Esophagus squamous epithelium (tissue), 5 donors: ENCODE results near the gene DENND5B. TPM values are rescaled to one million over a fixed set of nuclear protein-coding genes. Genes with fewer than 3 reads are reported as not detected.
"Not testable (repeated sequence)": the region's sequence is repeated elsewhere in the genome, so short reads cannot be mapped to it uniquely, and the experiment has no call there.

Source experiments
- DNase-seq: peaks from one replicate; lab custom pipeline; 2025; lab: John Stamatoyannopoulos, UW
- H3K27ac ChIP-seq, 4 donors: fragments of 200-600 bp; sonication (generic); one replicate each; pipeline ENCODE4 v1.5.1; 2016 to 2019; ENCODE audit warnings: mild to moderate bottlenecking in 1 of 4
- H3K27me3 ChIP-seq, 4 donors: fragments of 200-600 bp; sonication (generic); 1 replicate in 3 of 4; 2 replicates in 1 of 4; pipeline versions ENCODE4 v1.5.1 to v1.6.0; 2017 to 2021; ENCODE audit warnings: antibody characterized with exemption in 1 of 4
- H3K36me3 ChIP-seq, 3 donors: fragments of 200-600 bp; sonication (generic); one replicate each; pipeline ENCODE4 v1.5.1; 2016 to 2019
- H3K4me1 ChIP-seq, 3 donors: fragments of 200-600 bp; sonication (generic); one replicate each; pipeline ENCODE4 v1.5.1; 2017 to 2019
- H3K4me3 ChIP-seq, 4 donors: fragments of 200-600 bp; sonication (generic); 1 replicate in 3 of 4; 2 replicates in 1 of 4; pipeline ENCODE4 v1.5.1; 2016 to 2019; ENCODE audit warnings: mild to moderate bottlenecking in 2 of 4, moderate library complexity in 1 of 4
- H3K9me3 ChIP-seq, 3 donors: fragments of 200-600 bp; sonication (generic); one replicate each; pipeline ENCODE4 v1.5.1; 2016 to 2019
- POLR2A ChIP-seq, 4 donors: fragments of 450-650 bp; IDR thresholded peaks; one replicate each; pipeline ENCODE4 v1.6.1; 2017; ENCODE audit warnings: antibody characterized with exemption in 4 of 4, mild to moderate bottlenecking in 4 of 4, moderate library complexity in 3 of 4
- WGBS, 2 donors: methylation state at CpG; one replicate each; pipeline ENCODE4 v1.1.5; 2018; 5-methylcytosine and 5-hydroxymethylcytosine counted together
- intact Hi-C: fragments of 100-400 bp; cut with DNase I; formaldehyde crosslinking; loops from one replicate; pipeline ENCODE4 v1.15.0; 2022
- total RNA-seq, 4 donors: library from RNA; depleted of rRNA; stranded (reverse); fragments of >200 nt; gene quantifications; one replicate each; pipeline ENCODE4 v1.1.0, GENCODE V29; 2016
- TF ChIP-seq, protein P1 (sequence below), 6 experiments: fragments of 450-650 bp in 4 of 6; fragments of 200-600 bp in 2 of 6; sonication (generic) in 2 of 6; IDR thresholded peaks; one replicate each; pipeline ENCODE4 v1.5.1; 2016 to 2019; ENCODE audit warnings: antibody characterized with exemption in 6 of 6, mild to moderate bottlenecking in 4 of 6, moderate library complexity in 4 of 6
- donor health status: DM: yes; HTN: yes; CAD: no.

Gene DENND5B
- total RNA-seq, 4 donors from 2014 or later = 0.38 to 5.3 (median 1.5) TPM

DNA sequence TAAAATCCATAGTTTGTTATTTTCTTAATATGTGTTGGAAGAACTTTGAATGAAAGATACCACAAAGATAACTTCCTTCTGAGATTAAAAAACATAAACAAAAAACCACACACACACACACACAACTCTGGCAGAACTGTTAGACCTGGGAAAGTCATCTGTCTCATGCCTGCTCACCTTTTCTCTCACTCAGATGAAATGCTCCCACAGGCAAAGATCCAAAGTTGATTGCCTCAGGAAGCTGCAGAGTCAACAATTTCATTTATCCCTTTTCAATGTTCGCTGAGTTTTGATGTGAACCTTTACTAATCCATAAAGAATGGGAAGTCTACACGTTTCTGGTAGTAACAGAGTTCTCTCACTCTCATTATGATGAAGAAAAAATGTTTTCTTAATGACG is 112.0 kb downstream of the DENND5B start:
- Histone ChIP-seq H3K9me3 (no peaks in the 10 kb centered on the region), H3K27me3 (no peaks in the 10 kb centered on the region), H3K36me3 (no peaks in the 10 kb centered on the region), H3K27ac (no peak overlapping the region), H3K4me1 (no peaks in the 10 kb centered on the region), H3K4me3 (no peak overlapping the region)
- TF ChIP-seq POLR2A (IDR thresholded peaks at IDR 0.05) = no peak
- TF ChIP-seq, protein P1, sequence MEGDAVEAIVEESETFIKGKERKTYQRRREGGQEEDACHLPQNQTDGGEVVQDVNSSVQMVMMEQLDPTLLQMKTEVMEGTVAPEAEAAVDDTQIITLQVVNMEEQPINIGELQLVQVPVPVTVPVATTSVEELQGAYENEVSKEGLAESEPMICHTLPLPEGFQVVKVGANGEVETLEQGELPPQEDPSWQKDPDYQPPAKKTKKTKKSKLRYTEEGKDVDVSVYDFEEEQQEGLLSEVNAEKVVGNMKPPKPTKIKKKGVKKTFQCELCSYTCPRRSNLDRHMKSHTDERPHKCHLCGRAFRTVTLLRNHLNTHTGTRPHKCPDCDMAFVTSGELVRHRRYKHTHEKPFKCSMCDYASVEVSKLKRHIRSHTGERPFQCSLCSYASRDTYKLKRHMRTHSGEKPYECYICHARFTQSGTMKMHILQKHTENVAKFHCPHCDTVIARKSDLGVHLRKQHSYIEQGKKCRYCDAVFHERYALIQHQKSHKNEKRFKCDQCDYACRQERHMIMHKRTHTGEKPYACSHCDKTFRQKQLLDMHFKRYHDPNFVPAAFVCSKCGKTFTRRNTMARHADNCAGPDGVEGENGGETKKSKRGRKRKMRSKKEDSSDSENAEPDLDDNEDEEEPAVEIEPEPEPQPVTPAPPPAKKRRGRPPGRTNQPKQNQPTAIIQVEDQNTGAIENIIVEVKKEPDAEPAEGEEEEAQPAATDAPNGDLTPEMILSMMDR (IDR thresholded peaks at IDR 0.05) = no peak
- DNase-seq = no peak
- intact Hi-C loops = no loop called here
- WGBS, 2 donors = 40 to 41% methylated on average over 3 of the region's 3 CpGs

DNA sequence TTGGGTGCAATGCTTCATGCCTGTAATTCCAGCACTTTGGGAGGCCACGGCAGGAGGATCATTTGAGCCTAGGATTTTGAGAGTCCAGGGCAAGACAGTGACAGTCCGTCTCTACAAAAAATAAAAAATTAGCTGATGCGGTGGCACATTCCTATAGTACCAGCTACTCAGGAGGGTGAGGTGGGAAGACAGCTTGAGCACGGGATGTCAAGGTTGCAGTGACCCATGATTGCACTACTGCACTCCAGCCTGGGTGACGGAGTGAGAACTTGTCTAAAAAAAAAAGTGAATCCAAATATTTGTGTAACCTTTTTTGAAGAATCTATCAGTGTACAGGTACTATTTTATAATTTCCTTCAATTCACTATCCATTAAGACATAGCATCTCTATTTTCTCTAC is 112.5 kb downstream of the DENND5B start:
- no peaks in the 10 kb centered on the region for H3K9me3 ChIP-seq
- intact Hi-C loops = no loop called here
- no peaks in the 10 kb centered on the region for H3K36me3 ChIP-seq
- DNase-seq = no peak
- no peak overlapping the region for H3K27ac ChIP-seq
- H3K27me3 ChIP-seq = no peaks in the 10 kb centered on the region
- 86 to 90% methylated on average over 5 of the region's 5 CpGs for WGBS, 2 donors
- H3K4me3 ChIP-seq = no peak overlapping the region
- TF ChIP-seq, protein P1 (IDR thresholded peaks at IDR 0.05) = no peak
- TF ChIP-seq POLR2A (IDR thresholded peaks at IDR 0.05) = no peak
- H3K4me1 ChIP-seq = no peaks in the 10 kb centered on the region

DNA sequence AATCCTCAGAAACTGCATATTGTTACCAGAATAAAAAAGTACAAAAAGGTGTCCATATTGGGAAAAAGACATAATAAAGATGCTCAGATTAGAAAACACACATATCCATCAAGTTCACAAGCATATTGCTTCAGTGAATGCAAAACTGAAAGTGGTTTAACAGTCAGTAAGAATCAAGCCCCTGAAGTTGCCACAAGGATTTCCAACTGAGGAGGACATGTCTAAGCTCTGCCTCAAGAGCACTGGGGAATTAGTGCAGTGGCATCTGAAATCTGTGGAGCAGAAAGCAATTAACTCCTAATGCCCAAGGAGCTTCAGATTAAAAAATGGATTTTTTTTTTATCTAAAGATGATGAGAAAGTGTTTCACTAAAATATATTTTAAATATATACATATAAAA is 113.2 kb downstream of the DENND5B start:
- no peaks in the 10 kb centered on the region for H3K36me3 ChIP-seq
- no peaks in the 10 kb centered on the region for H3K4me1 ChIP-seq
- H3K27me3 ChIP-seq = no peaks in the 10 kb centered on the region
- H3K27ac ChIP-seq = no peak overlapping the region
- TF ChIP-seq POLR2A (IDR thresholded peaks at IDR 0.05) = no peak
- TF ChIP-seq, protein P1 (IDR thresholded peaks at IDR 0.05) = no peak
- no peak for DNase-seq
- intact Hi-C loops = no loop called here
- H3K9me3 ChIP-seq = no peaks in the 10 kb centered on the region
- H3K4me3 ChIP-seq = no peak overlapping the region

DNA sequence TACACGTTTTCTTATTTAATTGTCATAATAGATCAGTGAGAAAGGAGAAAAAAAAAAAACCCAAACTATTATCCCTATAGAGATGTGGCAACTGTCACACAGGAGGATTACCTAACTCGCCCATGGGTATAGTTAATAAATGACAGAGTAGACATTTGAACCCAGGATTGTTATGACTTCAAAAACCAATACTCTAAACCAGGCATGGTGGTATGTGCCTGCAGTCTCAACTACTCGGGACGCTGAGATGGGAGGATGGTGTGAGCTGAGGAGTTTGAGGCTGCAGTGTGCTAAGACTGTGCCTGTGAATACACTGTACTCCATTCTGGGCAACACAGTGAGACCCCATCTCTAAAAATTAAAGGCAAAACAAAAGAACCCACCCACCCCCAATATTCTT is 114.5 kb downstream of the DENND5B start:
- Histone ChIP-seq H3K9me3 (no peaks in the 10 kb centered on the region), H3K4me3 (no peak overlapping the region), H3K36me3 (no peaks in the 10 kb centered on the region), H3K4me1 (no peaks in the 10 kb centered on the region), H3K27ac (no peak overlapping the region), H3K27me3 (no peaks in the 10 kb centered on the region)
- TF ChIP-seq, protein P1 (IDR thresholded peaks at IDR 0.05) = no peak
- TF ChIP-seq POLR2A (IDR thresholded peaks at IDR 0.05) = no peak
- intact Hi-C loops = no loop called here
- no peak for DNase-seq
- 85 to 96% methylated on average over 4 of the region's 4 CpGs for WGBS, 2 donors

DNA sequence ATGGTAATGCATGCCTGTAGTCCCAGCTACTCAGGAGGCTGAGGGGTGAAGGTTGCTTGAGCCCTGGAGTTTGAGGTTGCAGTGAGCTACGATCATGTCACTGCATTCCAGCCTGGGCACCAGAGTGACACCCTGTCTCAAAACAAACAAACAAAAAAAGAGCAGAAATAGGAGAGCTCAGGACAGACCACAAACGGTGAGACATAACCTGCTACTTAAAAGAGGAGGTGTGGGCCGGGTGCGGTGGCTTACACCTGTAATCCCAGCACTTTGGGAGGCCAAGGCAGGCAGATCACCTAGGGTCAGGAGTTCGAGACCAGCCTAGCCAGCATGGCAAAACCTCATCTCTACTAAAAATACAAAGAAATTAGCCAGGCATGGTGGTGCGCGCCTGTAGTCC is 115.3 kb downstream of the DENND5B start:
- H3K36me3 ChIP-seq, H3K27me3 ChIP-seq, H3K4me1 ChIP-seq, H3K4me3 ChIP-seq, H3K27ac ChIP-seq, DNase-seq, H3K9me3 ChIP-seq, intact Hi-C loops: not testable (repeated sequence)
- 83 to 91% methylated on average over 6 to 7 of the region's 7 CpGs for WGBS, 2 donors

DNA sequence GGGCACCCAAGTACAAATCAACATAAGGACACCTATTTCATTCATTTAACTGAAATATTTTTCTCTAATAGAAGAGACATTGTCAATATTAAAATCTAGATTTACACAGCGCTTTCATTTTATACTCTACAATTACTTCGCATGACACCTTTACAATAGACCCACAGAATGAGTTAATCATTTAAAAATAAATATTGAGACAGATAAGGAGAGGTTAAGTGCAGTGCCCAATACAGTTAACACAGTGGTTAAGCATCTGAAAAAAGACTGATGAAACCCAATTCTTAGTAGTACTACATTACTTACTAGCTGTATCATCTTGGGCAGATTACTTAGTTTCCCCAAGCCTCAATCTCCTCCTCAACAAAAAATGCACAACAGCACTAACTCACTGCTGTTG is 116.2 kb downstream of the DENND5B start:
- H3K4me3 ChIP-seq = no peak overlapping the region
- intact Hi-C loops = no loop called here
- H3K27me3 ChIP-seq = no peaks in the 10 kb centered on the region
- no peaks in the 10 kb centered on the region for H3K36me3 ChIP-seq
- WGBS, 2 donors = 84 to 88% methylated on average over 2 of the region's 2 CpGs
- no peak overlapping the region for H3K27ac ChIP-seq
- no peak for TF ChIP-seq POLR2A (IDR thresholded peaks at IDR 0.05)
- TF ChIP-seq, protein P1 (IDR thresholded peaks at IDR 0.05) = no peak
- no peaks in the 10 kb centered on the region for H3K4me1 ChIP-seq
- no peaks in the 10 kb centered on the region for H3K9me3 ChIP-seq
- DNase-seq = no peak
